H1 (cell line): Measurements from ENCODE around the gene EPX.

Experiments used
- CBX5 ChIP-seq: fragments of 300-800, 300-1000 bp; sonication (generic); IDR thresholded peaks from 2 replicates; pipeline ENCODE4 v1.7.1; 2016; ENCODE audit warnings: antibody characterized with exemption, low read length, low read depth
- POLR2AphosphoS5 ChIP-seq: IDR thresholded peaks from 2 replicates; pipeline ENCODE4 v1.6.1; 2011; ENCODE audit warnings: low read depth, low read length
- RAD21 ChIP-seq, 2 experiments: IDR thresholded peaks in 1 of 2; conservative IDR thresholded peaks in 1 of 2; 2 replicates each; pipeline ENCODE4 v1.6.1; 2011; ENCODE audit warnings: low read depth in 2 of 2, low read length in 2 of 2, improper control_type of control experiment in 1 of 2, inconsistent platforms in 1 of 2, mild to moderate bottlenecking in 1 of 2, moderate library complexity in 1 of 2
- YY1 ChIP-seq: IDR thresholded peaks from 2 replicates; pipeline ENCODE4 v1.6.1; 2011; ENCODE audit warnings: low read depth, mild to moderate bottlenecking, low read length
- TF ChIP-seq, protein P1 (sequence below), 3 experiments: IDR thresholded peaks; 1 replicate in 2 of 3; 2 replicates in 1 of 3; pipeline versions ENCODE4 v1.5.1 to v1.6.1; 2011; ENCODE audit warnings: low read length in 3 of 3, mild to moderate bottlenecking in 3 of 3, inconsistent platforms in 2 of 3, low read depth in 1 of 3, moderate library complexity in 1 of 3; ENCODE audit not compliant: insufficient read depth in 1 of 3; ENCODE audit errors: control extremely low read depth in 1 of 3

- TF ChIP-seq RAD21 (IDR thresholded peaks at IDR 0.05 in 1 of 2, conservative IDR thresholded peaks at IDR 0.05 in 1 of 2; ENCODE audit: low read depth in 2 of 2, low read length in 2 of 2) (no peak), YY1 (no peak), POLR2AphosphoS5 (no peak), CBX5 (no peak)
- TF ChIP-seq, protein P1, sequence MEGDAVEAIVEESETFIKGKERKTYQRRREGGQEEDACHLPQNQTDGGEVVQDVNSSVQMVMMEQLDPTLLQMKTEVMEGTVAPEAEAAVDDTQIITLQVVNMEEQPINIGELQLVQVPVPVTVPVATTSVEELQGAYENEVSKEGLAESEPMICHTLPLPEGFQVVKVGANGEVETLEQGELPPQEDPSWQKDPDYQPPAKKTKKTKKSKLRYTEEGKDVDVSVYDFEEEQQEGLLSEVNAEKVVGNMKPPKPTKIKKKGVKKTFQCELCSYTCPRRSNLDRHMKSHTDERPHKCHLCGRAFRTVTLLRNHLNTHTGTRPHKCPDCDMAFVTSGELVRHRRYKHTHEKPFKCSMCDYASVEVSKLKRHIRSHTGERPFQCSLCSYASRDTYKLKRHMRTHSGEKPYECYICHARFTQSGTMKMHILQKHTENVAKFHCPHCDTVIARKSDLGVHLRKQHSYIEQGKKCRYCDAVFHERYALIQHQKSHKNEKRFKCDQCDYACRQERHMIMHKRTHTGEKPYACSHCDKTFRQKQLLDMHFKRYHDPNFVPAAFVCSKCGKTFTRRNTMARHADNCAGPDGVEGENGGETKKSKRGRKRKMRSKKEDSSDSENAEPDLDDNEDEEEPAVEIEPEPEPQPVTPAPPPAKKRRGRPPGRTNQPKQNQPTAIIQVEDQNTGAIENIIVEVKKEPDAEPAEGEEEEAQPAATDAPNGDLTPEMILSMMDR (IDR thresholded peaks at IDR 0.05; ENCODE audit: control extremely low read depth in 1 of 3, insufficient read depth in 1 of 3, low read depth in 1 of 3, low read length in 3 of 3) = no peak
These were observed 37.4 kb downstream of the EPX start for GRCh38 chr17:58229881-58230280.
